IgD-negative memory B cell (primary cell): Measurements from ENCODE around the gene KIF18A. TPM values are rescaled to one million over a fixed set of nuclear protein-coding genes. Genes with fewer than 3 reads are reported as not detected.

Experiments used
- H3K27ac Mint-ChIP-seq, 3 donors: one replicate each; pipeline ENCODE4 v1.8.0; 2020 to 2022; ENCODE audit warnings: mild to moderate bottlenecking in 3 of 3, mixed read lengths in 3 of 3, moderate library complexity in 1 of 3
- H3K27me3 Mint-ChIP-seq: one replicate; pipeline ENCODE4 v1.8.0; 2021; ENCODE audit warnings: mixed read lengths
- H3K36me3 Mint-ChIP-seq: one replicate; pipeline ENCODE4 v1.8.0; 2020; ENCODE audit warnings: mild to moderate bottlenecking, mixed read lengths
- H3K4me1 Mint-ChIP-seq, 3 donors: one replicate each; pipeline ENCODE4 v1.8.0; 2020 to 2022; ENCODE audit warnings: mixed read lengths in 3 of 3, mild to moderate bottlenecking in 1 of 3
- H3K4me3 Mint-ChIP-seq, 4 donors: one replicate each; pipeline ENCODE4 v1.8.0; 2020 to 2022; ENCODE audit warnings: mild to moderate bottlenecking in 4 of 4, mixed read lengths in 4 of 4, moderate library complexity in 3 of 4
- H3K9me3 Mint-ChIP-seq, 3 donors: one replicate each; pipeline ENCODE4 v1.8.0; 2020 to 2021; ENCODE audit warnings: mixed read lengths in 3 of 3, mild to moderate bottlenecking in 1 of 3
- polyA plus RNA-seq: library from polyadenylated mRNA; unstranded; fragments of 300-500 nt; fragmentation: Illumina TruSeq; gene quantifications from one replicate; pipeline ENCODE4 v1.2.3, GENCODE V29; 2021

KIF18A gene
- polyA plus RNA-seq, 1 donor from 2014 or later: 1.4 TPM

- no peaks in the 10 kb centered on the region for H3K27me3 Mint-ChIP-seq
- no peaks in the 10 kb centered on the region for H3K4me1 Mint-ChIP-seq
- no peak overlapping the region for H3K27ac Mint-ChIP-seq
- H3K9me3 Mint-ChIP-seq: no peaks in the 10 kb centered on the region
- no peaks in the 10 kb centered on the region for H3K36me3 Mint-ChIP-seq
- H3K4me3 Mint-ChIP-seq: no peak overlapping the region
Observed at GRCh38 chr11:27973851-27974536, 134.0 kb downstream of the KIF18A start.

- no peaks in the 10 kb centered on the region for H3K4me1 Mint-ChIP-seq
Observed at GRCh38 chr11:27972522-27973170, 135.3 kb downstream of the KIF18A start.

DNA sequence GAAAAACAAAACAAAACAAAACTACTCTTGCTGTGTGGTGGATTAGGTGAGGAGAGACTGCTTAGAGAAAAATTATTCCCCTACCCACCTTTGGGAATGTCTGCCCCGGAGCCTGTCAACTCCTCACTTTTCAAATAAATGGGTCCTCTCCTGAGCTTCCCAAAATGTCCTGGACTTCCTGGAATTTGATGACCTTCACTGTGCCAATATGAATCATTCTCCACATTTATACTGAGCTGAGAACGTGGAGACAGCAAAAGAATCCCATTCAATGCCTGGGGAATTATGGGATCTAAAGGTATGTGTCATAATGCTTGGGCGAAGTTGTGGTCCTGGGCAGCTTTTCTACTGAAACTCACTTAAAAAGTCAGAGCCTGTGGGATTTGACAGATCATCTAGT lies 136.8 kb downstream of the KIF18A start:
- no peak overlapping the region for H3K27ac Mint-ChIP-seq
- H3K4me3 Mint-ChIP-seq: no peak overlapping the region
- H3K9me3 Mint-ChIP-seq: no peaks in the 10 kb centered on the region
- no peaks in the 10 kb centered on the region for H3K4me1 Mint-ChIP-seq
- no peaks in the 10 kb centered on the region for H3K27me3 Mint-ChIP-seq
- no peaks in the 10 kb centered on the region for H3K36me3 Mint-ChIP-seq

More at GRCh38 chr11:27972522-27973170, 135.3 kb downstream of the KIF18A start:
- Mint-ChIP-seq H3K9me3 (no peaks in the 10 kb centered on the region), H3K27me3 (no peaks in the 10 kb centered on the region), H3K27ac (no peak overlapping the region), H3K36me3 (no peaks in the 10 kb centered on the region), H3K4me3 (no peak overlapping the region)

Other genes starting within 250 kb of the KIF18A start
- gene METTL15, start 232 bp upstream of the KIF18A start, polyA plus RNA-seq: 4.8 TPM